ENCODE data around the gene EDNRB.

Gene EDNRB

DNA sequence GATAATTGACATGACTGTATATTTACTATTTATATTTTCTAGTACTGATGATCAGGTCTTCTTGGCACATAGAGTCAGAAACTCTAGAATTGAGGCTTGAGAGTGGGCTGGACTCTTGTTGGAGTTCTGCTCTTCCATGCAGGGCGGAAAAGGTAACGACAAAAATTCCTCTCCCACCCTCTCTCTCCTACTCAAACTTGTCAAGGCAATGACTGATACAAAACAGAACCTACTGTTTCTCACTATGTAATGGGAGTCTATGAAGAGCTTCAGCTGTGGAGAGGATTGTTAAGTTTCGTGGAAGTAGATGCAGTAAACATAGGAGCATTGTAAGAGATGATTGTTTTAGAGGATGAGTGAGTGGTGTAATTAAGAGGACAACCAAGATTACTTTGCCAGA lies 8.8 kb downstream of the EDNRB start:
- TF ChIP-seq, protein P1, sequence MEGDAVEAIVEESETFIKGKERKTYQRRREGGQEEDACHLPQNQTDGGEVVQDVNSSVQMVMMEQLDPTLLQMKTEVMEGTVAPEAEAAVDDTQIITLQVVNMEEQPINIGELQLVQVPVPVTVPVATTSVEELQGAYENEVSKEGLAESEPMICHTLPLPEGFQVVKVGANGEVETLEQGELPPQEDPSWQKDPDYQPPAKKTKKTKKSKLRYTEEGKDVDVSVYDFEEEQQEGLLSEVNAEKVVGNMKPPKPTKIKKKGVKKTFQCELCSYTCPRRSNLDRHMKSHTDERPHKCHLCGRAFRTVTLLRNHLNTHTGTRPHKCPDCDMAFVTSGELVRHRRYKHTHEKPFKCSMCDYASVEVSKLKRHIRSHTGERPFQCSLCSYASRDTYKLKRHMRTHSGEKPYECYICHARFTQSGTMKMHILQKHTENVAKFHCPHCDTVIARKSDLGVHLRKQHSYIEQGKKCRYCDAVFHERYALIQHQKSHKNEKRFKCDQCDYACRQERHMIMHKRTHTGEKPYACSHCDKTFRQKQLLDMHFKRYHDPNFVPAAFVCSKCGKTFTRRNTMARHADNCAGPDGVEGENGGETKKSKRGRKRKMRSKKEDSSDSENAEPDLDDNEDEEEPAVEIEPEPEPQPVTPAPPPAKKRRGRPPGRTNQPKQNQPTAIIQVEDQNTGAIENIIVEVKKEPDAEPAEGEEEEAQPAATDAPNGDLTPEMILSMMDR (IDR thresholded peaks at IDR 0.05; ENCODE audit: low read depth, low read length), result no peak
- DNase-seq (ENCODE audit: extremely low read depth, low read depth), result no peak

DNA sequence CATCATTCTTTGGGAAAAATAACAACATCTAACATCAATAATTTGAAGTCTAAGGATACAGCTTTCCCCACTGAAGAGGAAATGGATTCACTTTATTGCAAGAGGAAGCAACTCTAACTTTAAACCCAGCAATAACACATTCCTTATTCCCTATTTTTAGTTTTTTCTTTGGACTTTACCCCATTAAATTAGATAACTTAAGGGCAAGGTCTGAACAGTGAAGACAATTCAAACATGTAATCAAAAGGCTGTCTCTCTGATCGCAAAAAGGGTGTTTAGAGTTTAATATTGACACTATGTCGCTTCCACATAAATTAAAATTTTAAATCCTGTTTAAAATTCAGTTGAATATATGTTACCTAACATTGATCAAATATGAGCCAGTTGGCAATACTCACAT lies 10.1 kb downstream of the EDNRB start:
- TF ChIP-seq, protein P1 (IDR thresholded peaks at IDR 0.05; ENCODE audit: low read depth, low read length), result no peak
- DNase-seq (ENCODE audit: extremely low read depth, low read depth), result no peak

DNA sequence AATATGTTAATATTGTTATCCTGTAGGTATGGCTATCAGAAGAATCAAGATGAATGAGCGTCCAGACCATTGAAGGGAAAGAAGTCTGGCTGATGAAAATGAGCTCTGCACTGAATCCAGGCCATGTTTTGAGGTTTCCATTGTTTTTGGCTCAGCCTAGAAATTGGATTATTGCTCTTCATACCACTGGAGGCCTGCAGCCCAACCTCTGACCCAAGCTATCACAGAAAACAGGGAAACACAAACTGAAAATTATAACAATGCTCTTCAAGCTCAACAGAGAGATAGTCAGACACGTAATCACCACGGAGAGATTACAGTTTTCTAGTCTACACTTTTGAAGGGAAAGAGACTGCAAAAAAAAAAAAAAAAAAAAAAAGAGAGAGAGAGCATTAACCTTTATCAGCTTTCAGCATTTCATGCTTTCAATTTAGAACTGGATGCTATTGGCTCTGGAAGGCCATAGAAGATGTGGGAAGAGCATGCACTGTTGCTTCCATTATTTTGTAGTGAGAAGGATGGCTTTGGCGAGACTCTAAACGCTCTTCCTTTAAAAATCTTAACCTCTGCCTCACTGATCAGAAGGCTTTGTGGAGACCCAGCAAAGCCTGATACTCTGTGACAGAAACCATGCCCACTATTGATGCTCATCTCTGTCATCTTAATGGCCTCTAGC lies 10.8 kb downstream of the EDNRB start:
- TF ChIP-seq, protein P1 (IDR thresholded peaks at IDR 0.05; ENCODE audit: low read depth, low read length), result no peak
- no peak for DNase-seq (ENCODE audit: extremely low read depth, low read depth)

DNA sequence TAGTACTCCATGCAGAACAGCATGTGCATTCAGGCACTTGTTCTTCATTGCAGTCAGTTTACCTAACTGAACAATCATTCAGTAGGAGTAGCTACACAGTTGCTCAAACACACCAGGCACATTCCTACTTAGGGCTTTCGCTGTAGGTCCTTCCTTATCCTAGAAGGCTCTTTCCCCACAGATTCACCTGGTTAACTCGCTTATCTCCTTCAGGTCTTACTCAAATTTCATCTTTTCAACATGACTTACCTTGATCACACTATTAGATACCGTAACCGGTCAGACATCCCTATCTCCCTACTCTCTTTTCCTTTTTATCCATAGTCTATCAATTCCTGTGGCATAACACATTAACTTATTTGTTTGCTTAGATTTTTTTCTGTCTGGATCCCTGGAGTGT lies 14.6 kb downstream of the EDNRB start:
- no peak for DNase-seq (ENCODE audit: extremely low read depth, low read depth)

DNA sequence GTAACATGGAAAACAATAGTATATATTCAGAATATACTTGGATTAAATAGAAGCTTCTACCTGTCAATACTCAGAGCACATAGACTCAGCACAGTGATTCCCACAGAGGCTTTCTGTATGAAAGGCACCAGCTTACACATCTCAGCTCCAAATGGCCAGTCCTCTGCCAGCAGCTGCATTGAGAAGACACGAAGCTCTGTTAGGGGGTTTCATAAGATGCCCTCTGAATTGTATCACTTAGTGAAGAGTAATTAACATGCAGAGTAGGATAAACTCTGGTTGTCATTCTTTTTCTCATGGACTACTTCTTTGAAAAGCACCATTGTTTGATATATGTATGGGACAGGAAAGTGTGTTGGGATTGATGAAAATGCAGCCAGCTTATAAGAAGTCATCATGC lies 15.2 kb downstream of the EDNRB start:
- DNase-seq (ENCODE audit: extremely low read depth, low read depth), result no peak
- TF ChIP-seq, protein P1 (IDR thresholded peaks at IDR 0.05; ENCODE audit: low read depth, low read length), result no peak

More for the DNA sequence above, 14.6 kb downstream of the EDNRB start:
- TF ChIP-seq, protein P1 (IDR thresholded peaks at IDR 0.05; ENCODE audit: low read depth, low read length), result no peak

DNA sequence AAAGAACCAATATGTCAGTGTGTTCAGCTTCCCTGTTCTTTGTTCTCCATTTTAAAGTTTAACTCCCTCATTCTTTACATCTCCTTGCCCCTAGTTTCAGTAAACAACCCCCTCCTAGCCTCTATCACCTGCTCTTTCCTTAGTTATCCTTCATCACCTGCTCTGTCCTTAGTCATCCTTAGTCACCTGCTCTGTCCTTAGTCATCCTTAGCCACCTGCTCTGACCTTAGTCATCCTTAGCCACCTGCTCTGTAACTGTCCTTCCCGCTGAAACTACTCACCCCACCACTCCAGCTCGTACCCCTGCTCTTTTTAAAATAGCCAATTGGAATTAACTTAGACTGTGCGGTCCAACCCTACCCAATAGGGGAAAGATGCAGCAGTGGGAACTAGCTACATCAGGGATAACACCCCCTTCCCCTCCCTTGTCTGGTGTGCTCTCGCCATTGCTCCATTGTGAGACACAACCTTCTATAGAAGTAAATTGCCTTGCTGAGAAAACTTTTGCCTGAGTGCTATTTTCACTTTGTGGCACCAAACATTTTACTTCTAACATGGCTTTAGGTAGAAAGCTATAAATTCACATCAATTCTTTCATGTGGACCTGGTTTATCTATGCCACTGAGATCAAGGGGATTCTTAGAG lies 16.2 kb downstream of the EDNRB start:
- TF ChIP-seq, protein P1 (IDR thresholded peaks at IDR 0.05; ENCODE audit: low read depth, low read length), result no peak
- DNase-seq (ENCODE audit: extremely low read depth, low read depth), result no peak

DNA sequence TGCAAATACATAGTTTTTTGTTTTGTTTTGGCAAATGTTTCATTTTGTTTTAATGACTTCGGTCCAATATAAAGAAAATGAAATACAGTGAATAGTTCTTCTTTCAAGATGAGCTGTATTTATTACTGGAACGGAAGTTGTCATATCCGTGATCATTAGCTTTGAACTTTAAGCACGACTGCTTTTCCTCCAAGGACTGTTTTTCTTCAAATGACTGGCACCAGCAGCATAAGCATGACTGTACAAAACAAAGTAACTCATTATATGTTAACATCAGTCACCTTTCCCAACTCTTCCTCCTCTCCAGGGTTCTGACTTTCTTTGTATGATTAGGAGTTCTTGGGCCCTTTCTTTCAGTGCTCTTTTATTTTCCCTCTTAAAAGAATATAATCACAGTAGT lies 20.5 kb downstream of the EDNRB start:
- TF ChIP-seq, protein P1 (IDR thresholded peaks at IDR 0.05; ENCODE audit: low read depth, low read length), result no peak
- DNase-seq (ENCODE audit: extremely low read depth, low read depth), result no peak
